EH (cell line): Measurements from ENCODE around the gene PDE4D.
A peak's percentile ranks its signal among the peaks of the same experiment; 100 is the strongest.
"Not testable (repeated sequence)": the region's sequence is repeated elsewhere in the genome, so short reads cannot be mapped to it uniquely, and the experiment has no call there.

Source experiments
- DNase-seq: peaks from one replicate; pipeline ENCODE4 v3.0.0-alpha.2; 2015; ENCODE audit warnings: low read depth

The PDE4D gene

GRCh38 chr5:59067956-59068656 is 825.4 kb downstream of the PDE4D start:
- DNase-seq = peak; percentile 21

GRCh38 chr5:59066367-59067163 is 827.0 kb downstream of the PDE4D start:
- DNase-seq = peak; percentile 75

GRCh38 chr5:59065554-59065953 is 828.0 kb downstream of the PDE4D start:
- peak; percentile 73 for DNase-seq

GRCh38 chr5:59064293-59064692 is 829.2 kb downstream of the PDE4D start:
- no peak for DNase-seq

DNA sequence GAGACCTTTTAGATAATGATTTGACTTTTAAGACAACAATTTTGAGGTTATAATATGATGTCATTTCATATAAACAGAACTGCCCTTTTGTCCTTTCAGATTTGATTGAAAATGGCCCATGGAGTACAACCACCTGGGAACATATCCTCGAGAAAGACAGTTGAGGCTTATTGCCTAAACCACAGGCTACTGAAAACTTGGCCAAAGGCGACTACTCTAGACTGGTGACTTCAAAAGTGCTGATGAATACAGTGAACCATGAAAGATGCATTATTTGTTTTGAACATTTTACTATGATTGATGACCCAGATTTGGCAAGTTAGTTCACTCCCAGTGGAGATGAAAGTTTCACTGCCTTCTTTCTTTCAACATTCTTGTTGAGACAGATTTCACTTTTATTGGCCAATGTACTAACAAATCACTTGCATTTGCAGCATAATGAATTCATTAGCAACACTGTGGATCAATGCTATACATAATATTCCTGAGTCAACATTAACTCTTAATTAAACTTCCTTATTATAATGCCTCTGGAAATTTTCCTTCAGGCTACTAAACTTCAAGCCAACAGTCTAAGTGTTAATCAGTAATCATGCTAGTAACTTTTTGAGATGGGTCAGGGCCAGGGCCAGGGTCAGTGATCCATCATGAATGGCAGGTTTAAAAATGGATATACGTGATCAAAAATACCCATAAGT is 830.4 kb downstream of the PDE4D start:
- DNase-seq = no peak

DNA sequence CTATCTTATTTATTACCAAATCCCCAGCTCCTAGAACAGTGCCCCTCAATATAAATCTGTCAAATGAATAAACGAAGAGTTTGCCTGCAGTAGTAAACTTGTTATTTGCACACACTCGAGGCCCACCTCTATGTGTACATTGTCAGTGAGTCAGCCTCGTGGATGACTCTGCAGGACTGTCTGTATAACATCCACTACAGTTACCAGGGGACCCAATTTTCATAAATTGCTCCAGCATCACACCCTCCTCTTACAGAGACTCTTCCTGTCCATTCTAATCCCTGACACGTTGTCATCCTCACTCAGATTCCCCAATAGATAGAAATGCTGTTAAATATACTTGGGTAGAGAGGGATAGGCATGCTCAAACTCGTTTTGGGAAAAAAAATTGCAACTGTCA is 832.1 kb downstream of the PDE4D start:
- no peak for DNase-seq

DNA sequence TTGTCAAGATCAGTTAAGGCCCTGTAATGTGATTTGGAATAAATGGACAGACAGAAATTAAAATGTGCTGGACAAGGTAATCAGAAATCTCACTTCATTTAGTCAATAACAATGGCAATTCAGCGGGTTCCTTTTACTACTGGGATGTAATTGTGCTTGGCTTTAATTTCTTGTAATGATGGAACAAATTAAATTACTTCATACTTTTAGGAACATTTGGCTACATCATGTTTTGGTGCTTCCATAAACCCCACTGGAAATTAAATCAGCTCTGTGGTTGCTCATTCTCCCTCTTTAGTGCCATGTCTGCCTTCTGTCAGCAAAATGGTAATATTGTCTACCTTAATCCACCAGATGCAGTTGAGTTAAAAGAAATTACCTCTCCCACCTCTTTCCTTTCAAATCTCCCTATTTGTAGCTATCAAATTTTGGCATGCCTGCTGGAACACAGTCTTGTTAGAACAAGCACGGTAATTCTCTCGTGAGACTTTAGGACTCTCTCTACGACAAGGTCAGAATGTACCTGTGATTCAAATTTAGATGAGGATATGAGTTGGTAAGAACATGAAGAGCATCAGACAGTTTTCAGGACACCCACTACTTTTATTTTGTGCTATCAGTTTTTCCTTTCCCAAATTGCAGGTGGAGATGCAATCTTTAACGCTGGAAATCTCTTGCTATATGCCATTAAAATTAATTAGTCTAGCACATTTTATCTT is 834.4 kb downstream of the PDE4D start:
- DNase-seq = no peak

DNA sequence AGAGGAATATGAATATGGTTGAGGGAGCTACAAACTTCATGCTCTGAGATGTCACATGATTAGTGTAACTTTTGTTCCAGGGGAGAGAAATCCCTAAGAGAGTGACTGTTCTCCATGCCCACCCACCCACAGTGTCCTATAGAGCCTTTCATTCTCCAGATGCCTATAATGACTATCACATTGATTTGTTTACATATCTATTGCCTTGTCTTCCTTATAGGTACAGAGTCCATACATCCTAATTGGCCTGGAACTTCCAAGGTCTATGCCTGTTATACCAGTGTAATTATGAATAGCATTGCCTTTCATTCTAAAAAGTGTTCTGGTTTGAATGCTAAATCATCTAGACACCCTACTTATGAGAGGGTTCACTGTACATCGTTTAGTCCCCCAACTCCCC is 835.3 kb downstream of the PDE4D start:
- DNase-seq = no peak

- not testable (repeated sequence) for DNase-seq
Measured at GRCh38 chr5:59056599-59056998, 836.9 kb downstream of the PDE4D start.

- DNase-seq = no peak
Measured at GRCh38 chr5:59055745-59056448, 837.6 kb downstream of the PDE4D start.

GRCh38 chr5:59054963-59055528 is 838.5 kb downstream of the PDE4D start:
- DNase-seq = no peak

- DNase-seq = no peak
Measured at GRCh38 chr5:59051951-59052350, 841.6 kb downstream of the PDE4D start.

- no peak for DNase-seq
Measured at GRCh38 chr5:59049095-59049494, 844.4 kb downstream of the PDE4D start.

- peak; percentile 54 for DNase-seq
Measured at GRCh38 chr5:59042201-59043055, 851.1 kb downstream of the PDE4D start.

DNA sequence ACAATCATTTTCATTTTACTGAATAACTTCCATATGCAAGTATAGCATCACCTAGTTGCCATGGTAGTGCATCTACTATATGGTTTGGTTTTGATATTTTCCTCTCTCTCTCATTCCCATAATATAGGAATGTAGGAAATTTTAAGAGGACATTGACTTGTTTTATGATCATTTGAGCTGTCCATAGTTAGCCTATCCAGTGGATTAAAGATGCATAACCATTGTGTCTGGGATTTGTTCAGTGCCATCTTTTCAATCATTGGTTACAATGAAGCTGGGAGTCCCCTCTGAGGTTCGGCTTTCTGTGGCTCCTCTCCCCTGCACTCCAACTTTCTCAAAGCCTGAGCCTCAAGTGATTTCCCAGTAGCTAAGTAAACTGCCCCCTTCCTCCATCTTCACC is 852.2 kb downstream of the PDE4D start:
- no peak for DNase-seq

DNA sequence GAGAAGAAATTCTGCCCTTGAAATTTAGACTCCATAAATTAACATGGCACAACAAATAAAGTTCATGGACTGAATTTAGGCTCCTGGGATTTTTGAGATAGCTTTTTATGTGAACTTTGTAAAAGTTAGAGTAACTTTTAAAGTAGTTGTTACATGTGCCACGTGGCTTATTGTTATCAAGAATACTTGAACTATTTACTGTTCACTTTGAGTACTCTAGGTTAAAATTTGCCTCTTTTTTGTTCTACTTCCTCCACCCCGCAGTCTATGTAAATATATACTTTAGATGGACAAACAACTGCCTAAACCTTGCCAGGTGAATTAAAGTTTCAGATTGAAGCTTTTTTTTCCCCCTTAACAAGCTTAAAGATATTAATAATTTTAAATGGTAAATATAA is 852.7 kb downstream of the PDE4D start:
- no peak for DNase-seq

DNA sequence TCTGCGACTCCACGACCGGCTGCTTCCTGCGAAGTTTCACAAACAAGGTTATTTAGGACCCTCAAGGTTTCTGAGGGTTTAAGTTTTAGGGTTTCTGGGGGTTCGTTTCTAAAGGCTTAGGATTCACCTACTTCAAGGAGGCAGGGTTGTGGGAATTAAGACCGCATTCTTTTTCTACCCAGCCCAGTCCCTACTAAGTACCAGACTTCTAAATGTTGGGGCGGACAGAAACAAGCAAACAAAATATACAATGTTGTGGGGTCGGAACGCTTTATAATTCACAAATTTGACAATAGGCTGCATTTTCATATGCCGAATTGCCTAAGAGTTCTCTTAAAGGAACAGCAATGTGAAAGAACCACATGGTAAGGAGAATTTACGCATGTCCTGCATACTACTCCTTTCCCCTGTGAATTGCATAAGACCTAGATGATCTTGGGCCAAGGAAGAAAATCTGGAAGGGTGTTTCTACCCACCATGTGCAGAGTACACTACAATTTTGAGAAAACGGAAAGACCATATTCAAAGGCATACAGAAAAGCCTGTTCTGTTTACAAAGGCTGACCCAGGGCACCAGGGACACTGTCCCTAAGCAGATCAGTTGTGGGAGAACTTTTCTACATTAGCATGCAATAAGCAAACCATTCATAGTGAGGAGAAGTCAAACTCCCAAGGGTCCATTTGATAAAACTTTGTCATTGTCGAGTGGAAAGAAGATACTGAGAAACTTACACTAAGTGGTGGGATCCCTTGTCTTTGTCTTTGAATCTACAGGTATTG is 853.3 kb downstream of the PDE4D start:
- no peak for DNase-seq

- DNase-seq = peak; percentile 85
Measured at GRCh38 chr5:59039296-59040023, 854.1 kb downstream of the PDE4D start.

- peak; percentile 18 for DNase-seq
Measured at GRCh38 chr5:59038798-59039295, 854.7 kb downstream of the PDE4D start.
